Measurements from ENCODE around the gene COQ10A. TPM values are rescaled to one million over a fixed set of nuclear protein-coding genes. Genes with fewer than 3 reads are reported as not detected.

COQ10A gene
- total RNA-seq, 1 experiment from 2014 or later: 26.1 TPM

DNA sequence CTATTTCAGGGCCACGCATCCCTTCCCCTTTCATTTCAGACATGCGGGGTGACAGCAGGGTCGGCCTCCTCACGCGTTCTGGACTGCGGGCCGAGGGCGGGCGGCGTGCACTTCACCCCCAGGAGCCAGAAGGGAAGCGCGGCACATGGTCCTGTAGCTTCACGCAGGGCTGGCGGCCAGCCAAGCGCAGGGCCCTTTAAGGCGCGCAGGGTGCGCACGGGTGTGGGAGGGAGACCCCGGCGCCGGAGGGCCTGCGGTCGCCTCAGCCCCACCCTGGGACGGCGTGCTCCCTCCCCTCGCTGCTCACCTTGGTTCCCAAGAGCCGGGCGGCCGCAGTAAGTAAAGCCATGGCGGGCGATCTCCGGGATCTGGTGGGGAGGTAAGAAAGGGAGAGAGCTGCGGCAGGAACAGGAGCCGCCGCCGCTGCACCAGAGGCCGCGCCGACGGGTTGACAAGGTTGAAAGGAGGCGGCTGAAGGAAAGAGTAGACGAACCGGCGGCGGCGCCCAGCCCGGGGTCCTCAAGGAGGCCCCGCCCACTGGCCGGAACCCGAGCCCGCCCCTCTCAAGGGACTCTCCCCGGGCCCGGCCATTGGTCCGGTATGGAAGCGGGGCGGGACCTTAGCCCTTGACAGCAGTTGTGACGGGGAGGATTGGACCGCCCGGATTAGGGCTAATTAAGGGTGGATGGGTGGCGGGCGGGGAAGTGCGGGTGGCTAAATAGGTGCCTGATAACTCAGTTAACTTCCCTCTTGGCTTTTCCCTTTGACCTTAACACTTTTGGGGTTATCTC is 33.3 kb downstream of the COQ10A start, which contains the start of gene CS:
Gene CS, minus strand, starts transcription at position 478 of the 791 bp plus-strand sequence. Its CDS starts 129 bp downstream, at position 349.
- Mint-ChIP-seq H3K4me3 (peak within 1 kb of the TSS; percentile 95 to 96), H3K27ac (peak within 1 kb of the TSS; percentile 96 to 99 (median 99)), H3K4me1 (peaks cover 15 to 19% of the 10 kb centered on the region in 2 experiments), H3K36me3 (ENCODE audit: insufficient read depth in 1 of 3, low read depth in 3 of 3) (peaks cover 6 to 43% (median 21%) of the 10 kb centered on the region in 3 experiments), H3K9me3 (no peaks in the 10 kb centered on the region), H3K27me3 (ENCODE audit: low read depth) (no peaks in the 10 kb centered on the region)
- H3K4me1 ChIP-seq (ENCODE audit: insufficient read depth, low read length): no peaks in the 10 kb centered on the region; the same call in 1 of the 2 replicates
- peaks cover 15% of the 10 kb centered on the region; the same call in 1 of the 2 replicates for H3K79me2 ChIP-seq (ENCODE audit: insufficient read depth, low read length)
- no peaks in the 10 kb centered on the region for H3K27me3 ChIP-seq (ENCODE audit: insufficient read depth, low read length)
- H4K8ac ChIP-seq (replicated peaks; ENCODE audit: insufficient read length, low read depth, low read length): no peak within 1 kb of the TSS
- peak within 1 kb of the TSS; percentile 96 for H3K4me2 ChIP-seq (ENCODE audit: insufficient read depth, insufficient read length, low read length)
- H3K18ac ChIP-seq (ENCODE audit: insufficient read length, low read depth, low read length): peak within 1 kb of the TSS; percentile 63
- H2BK120ac ChIP-seq (ENCODE audit: low read depth, low read length, poor library complexity, severe bottlenecking): no peak within 1 kb of the TSS
- TF ChIP-seq, protein P1, sequence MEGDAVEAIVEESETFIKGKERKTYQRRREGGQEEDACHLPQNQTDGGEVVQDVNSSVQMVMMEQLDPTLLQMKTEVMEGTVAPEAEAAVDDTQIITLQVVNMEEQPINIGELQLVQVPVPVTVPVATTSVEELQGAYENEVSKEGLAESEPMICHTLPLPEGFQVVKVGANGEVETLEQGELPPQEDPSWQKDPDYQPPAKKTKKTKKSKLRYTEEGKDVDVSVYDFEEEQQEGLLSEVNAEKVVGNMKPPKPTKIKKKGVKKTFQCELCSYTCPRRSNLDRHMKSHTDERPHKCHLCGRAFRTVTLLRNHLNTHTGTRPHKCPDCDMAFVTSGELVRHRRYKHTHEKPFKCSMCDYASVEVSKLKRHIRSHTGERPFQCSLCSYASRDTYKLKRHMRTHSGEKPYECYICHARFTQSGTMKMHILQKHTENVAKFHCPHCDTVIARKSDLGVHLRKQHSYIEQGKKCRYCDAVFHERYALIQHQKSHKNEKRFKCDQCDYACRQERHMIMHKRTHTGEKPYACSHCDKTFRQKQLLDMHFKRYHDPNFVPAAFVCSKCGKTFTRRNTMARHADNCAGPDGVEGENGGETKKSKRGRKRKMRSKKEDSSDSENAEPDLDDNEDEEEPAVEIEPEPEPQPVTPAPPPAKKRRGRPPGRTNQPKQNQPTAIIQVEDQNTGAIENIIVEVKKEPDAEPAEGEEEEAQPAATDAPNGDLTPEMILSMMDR (conservative IDR thresholded peaks at IDR 0.05): no peak
- peak within 1 kb of the TSS; percentile 87 for H3K9ac ChIP-seq (ENCODE audit: extremely low read depth, insufficient read length, low read length)
- H4K20me1 ChIP-seq (ENCODE audit: control insufficient read depth, insufficient read depth, insufficient read length): no peaks in the 10 kb centered on the region
- WGBS (ENCODE audit: extremely low coverage, insufficient read length, low lambda C conversion rate): no CpG with 5 or more reads among the region's 63 CpGs
- H4K5ac ChIP-seq (ENCODE audit: insufficient read length, low read depth, low read length): no peak within 1 kb of the TSS
- no peak within 1 kb of the TSS for H4K91ac ChIP-seq (ENCODE audit: insufficient read length, low read depth, low read length)
- H3K56ac ChIP-seq (ENCODE audit: insufficient read length, low read depth, low read length): no peak within 1 kb of the TSS
- no peak within 1 kb of the TSS for H2BK12ac ChIP-seq (ENCODE audit: insufficient read length, low read depth, low read length)
- no peak within 1 kb of the TSS for H2AK5ac ChIP-seq (ENCODE audit: insufficient read length, low read length)
- H3K23me2 ChIP-seq (ENCODE audit: insufficient read length, low read depth, low read length, poor library complexity, severe bottlenecking): peaks cover 11% of the 10 kb centered on the region
- H3K23ac ChIP-seq (ENCODE audit: insufficient read length, low read depth, low read length): no peak within 1 kb of the TSS
- no peak within 1 kb of the TSS for H3K4ac ChIP-seq (ENCODE audit: low read depth, low read length)
- H3K79me1 ChIP-seq (ENCODE audit: insufficient read depth, low read depth, low read length, poor library complexity, severe bottlenecking): peaks cover 15% of the 10 kb centered on the region
- peak within 1 kb of the TSS; percentile 24 for H2BK5ac ChIP-seq (ENCODE audit: insufficient read length, low read length)
- no peak within 1 kb of the TSS for H2AFZ ChIP-seq (ENCODE audit: low read length)
- no peak within 1 kb of the TSS for H3T11ph ChIP-seq (ENCODE audit: low read length)
- peak within 1 kb of the TSS; percentile 35 for H3K27ac ChIP-seq (ENCODE audit: insufficient read length, low read depth, low read length)
- H2BK20ac ChIP-seq (ENCODE audit: low read depth, low read length, poor library complexity, severe bottlenecking): no peak within 1 kb of the TSS
- H3K14ac ChIP-seq (ENCODE audit: insufficient read depth, low read length): peak within 1 kb of the TSS; percentile 45
- H2BK15ac ChIP-seq (ENCODE audit: low read depth, low read length): no peak within 1 kb of the TSS; the same call in 1 of the 2 replicates
- DNase-seq: peak; percentile 99
- H3K9me3 ChIP-seq (ENCODE audit: control insufficient read depth, low read depth, low read length): no peaks in the 10 kb centered on the region
